ENCODE data around the gene COL13A1.

COL13A1 gene

DNA sequence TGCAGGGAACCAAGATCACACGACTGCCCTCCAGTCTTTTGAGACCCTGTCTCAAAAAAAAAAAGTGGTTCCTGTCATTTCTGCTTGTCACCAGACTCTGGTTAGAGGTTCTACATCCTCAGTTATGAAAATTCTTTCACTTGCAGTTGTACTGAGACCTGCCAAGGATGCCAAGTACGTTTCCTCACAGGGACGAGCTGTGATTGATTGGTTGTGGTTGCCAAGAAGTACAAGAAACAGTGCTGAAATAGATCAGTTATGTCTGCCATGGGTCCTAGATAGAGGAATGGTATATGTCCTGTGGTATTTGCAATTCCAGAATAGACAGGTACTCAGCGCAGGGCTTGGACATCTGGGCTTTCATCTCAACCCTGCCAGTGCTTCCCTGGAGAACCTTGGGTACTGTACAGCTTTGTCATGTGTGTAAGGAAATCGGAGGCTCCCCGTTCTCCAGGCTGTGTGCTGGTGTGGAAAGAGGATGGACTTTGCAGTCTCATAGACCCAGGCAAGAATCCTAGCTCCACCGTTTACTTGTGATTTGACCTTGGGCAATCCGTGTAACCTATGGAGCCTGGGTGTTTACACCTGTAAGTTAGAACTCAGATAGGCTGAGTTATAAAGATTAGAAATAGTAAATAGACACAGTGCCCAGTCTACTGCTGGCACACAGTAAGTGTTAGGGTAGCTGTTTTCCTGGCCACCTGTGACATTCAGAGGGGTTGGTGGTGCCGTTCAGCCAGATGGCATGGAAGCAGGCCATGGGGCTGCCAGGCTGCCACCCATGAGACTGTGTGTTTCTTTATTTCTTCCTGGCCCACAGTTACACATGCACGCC lies 53.0 kb downstream of the COL13A1 start:
- no peaks in the 10 kb centered on the region for H3K79me2 ChIP-seq (ENCODE audit: insufficient read depth, low read length)
- H4K20me1 ChIP-seq (ENCODE audit: insufficient read depth, low read length): no peaks in the 10 kb centered on the region

GRCh38 chr10:69855346-69856111 lies 53.8 kb downstream of the COL13A1 start:
- no peaks in the 10 kb centered on the region; the same call in 1 of the 2 replicates for H3K27me3 ChIP-seq (ENCODE audit: insufficient read depth, low read length)
- H3K9me2 ChIP-seq (ENCODE audit: low read depth, low read length): no peaks in the 10 kb centered on the region
- H4K20me1 ChIP-seq (ENCODE audit: insufficient read depth, low read length): no peaks in the 10 kb centered on the region
- TF ChIP-seq CTCF (IDR thresholded peaks at IDR 0.05; ENCODE audit: low read length) (no peak), EZH2 (IDR thresholded peaks at IDR 0.05; ENCODE audit: borderline replicate concordance, low read length) (no peak)
- no peaks in the 10 kb centered on the region for H3K36me3 ChIP-seq (ENCODE audit: insufficient read depth, low read length)
- no peaks in the 10 kb centered on the region for H3K9me3 ChIP-seq (ENCODE audit: low read length)
- H3K9ac ChIP-seq (ENCODE audit: low read length): no peak overlapping the region
- H3K79me2 ChIP-seq (ENCODE audit: insufficient read depth, low read length): no peaks in the 10 kb centered on the region
- H3K27ac ChIP-seq (ENCODE audit: low read depth, low read length, poor library complexity, severe bottlenecking): no peak overlapping the region
- no peak overlapping the region for H2AFZ ChIP-seq (ENCODE audit: low read length)
- no peak overlapping the region for H3K4me3 ChIP-seq (ENCODE audit: low read depth, low read length, poor library complexity, severe bottlenecking)
- no peaks in the 10 kb centered on the region for H3F3A ChIP-seq (ENCODE audit: insufficient read depth, low read length)
- H3K4me1 ChIP-seq (ENCODE audit: insufficient read depth, low read length, severe bottlenecking): no peaks in the 10 kb centered on the region
- H3K4me2 ChIP-seq (ENCODE audit: low read length): no peak overlapping the region

More for the DNA sequence above, 53.0 kb downstream of the COL13A1 start:
- no peak overlapping the region for H2AFZ ChIP-seq (ENCODE audit: low read length)
- H3F3A ChIP-seq (ENCODE audit: insufficient read depth, low read length): no peaks in the 10 kb centered on the region
- H3K27me3 ChIP-seq (ENCODE audit: insufficient read depth, low read length): no peaks in the 10 kb centered on the region; the same call in 1 of the 2 replicates
- H3K27ac ChIP-seq (ENCODE audit: low read depth, low read length, poor library complexity, severe bottlenecking): no peak overlapping the region
- no peak overlapping the region for H3K4me2 ChIP-seq (ENCODE audit: low read length)
- no peaks in the 10 kb centered on the region for H3K36me3 ChIP-seq (ENCODE audit: insufficient read depth, low read length)
- no peaks in the 10 kb centered on the region for H3K4me1 ChIP-seq (ENCODE audit: insufficient read depth, low read length, severe bottlenecking)
- H3K9ac ChIP-seq (ENCODE audit: low read length): no peak overlapping the region
- no peaks in the 10 kb centered on the region for H3K9me2 ChIP-seq (ENCODE audit: low read depth, low read length)
- no peak overlapping the region for H3K4me3 ChIP-seq (ENCODE audit: low read depth, low read length, poor library complexity, severe bottlenecking)
- H3K9me3 ChIP-seq (ENCODE audit: low read length): no peaks in the 10 kb centered on the region
- TF ChIP-seq CTCF (IDR thresholded peaks at IDR 0.05; ENCODE audit: low read length) (no peak), EZH2 (IDR thresholded peaks at IDR 0.05; ENCODE audit: borderline replicate concordance, low read length) (no peak)

GRCh38 chr10:69856601-69857166 lies 55.0 kb downstream of the COL13A1 start:
- H3K27ac ChIP-seq (ENCODE audit: low read depth, low read length, poor library complexity, severe bottlenecking): no peak overlapping the region
- TF ChIP-seq EZH2 (IDR thresholded peaks at IDR 0.05; ENCODE audit: borderline replicate concordance, low read length) (no peak), CTCF (IDR thresholded peaks at IDR 0.05; ENCODE audit: low read length) (no peak)
- no peaks in the 10 kb centered on the region for H4K20me1 ChIP-seq (ENCODE audit: insufficient read depth, low read length)
- no peaks in the 10 kb centered on the region for H3K4me1 ChIP-seq (ENCODE audit: insufficient read depth, low read length, severe bottlenecking)
- H3K9ac ChIP-seq (ENCODE audit: low read length): no peak overlapping the region
- H3F3A ChIP-seq (ENCODE audit: insufficient read depth, low read length): no peaks in the 10 kb centered on the region
- no peaks in the 10 kb centered on the region; the same call in 1 of the 2 replicates for H3K27me3 ChIP-seq (ENCODE audit: insufficient read depth, low read length)
- H3K9me3 ChIP-seq (ENCODE audit: low read length): no peaks in the 10 kb centered on the region
- no peak overlapping the region for H3K4me3 ChIP-seq (ENCODE audit: low read depth, low read length, poor library complexity, severe bottlenecking)
- no peak overlapping the region for H2AFZ ChIP-seq (ENCODE audit: low read length)
- H3K79me2 ChIP-seq (ENCODE audit: insufficient read depth, low read length): no peaks in the 10 kb centered on the region
- no peaks in the 10 kb centered on the region for H3K36me3 ChIP-seq (ENCODE audit: insufficient read depth, low read length)
- no peak overlapping the region for H3K4me2 ChIP-seq (ENCODE audit: low read length)
- H3K9me2 ChIP-seq (ENCODE audit: low read depth, low read length): no peaks in the 10 kb centered on the region
